ENCODE measurements around the gene ASF1B.

DNA sequence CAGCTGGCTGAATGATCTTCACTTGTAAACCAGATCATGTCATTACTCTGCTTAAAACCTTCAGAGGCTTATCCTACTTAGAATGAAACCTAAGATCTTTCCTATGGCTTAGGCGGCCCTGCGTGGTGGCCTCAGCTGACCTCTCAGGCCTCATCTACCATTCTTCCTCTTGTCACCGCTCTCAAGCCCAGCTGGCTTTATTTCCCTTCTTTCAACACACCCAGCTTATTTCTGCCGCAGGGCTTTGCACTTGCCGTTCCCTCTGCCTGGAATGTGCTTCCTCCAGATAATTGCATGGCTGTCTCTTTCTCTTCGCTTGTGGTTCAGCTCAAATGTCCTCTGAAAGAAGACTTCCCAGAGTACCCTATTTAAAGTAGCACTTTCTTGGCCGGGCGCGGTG, 3.6 kb upstream of the ASF1B start:
- TF ChIP-seq POLR2A (IDR thresholded peaks at IDR 0.05; ENCODE audit: low read length) (no peak), GATA1 (IDR thresholded peaks at IDR 0.05; ENCODE audit: low read depth, low read length) (no peak)
